Ramos (cell line): ENCODE results near the gene ATG14.
"Not testable (repeated sequence)": the region's sequence is repeated elsewhere in the genome, so short reads cannot be mapped to it uniquely, and the experiment has no call there.

Source experiments
- in situ Hi-C: fragments of 300-500 bp; cut with MboI; formaldehyde crosslinking; loops from one replicate; pipeline ENCODE4 v1.14.3; 2022; ENCODE audit warnings: low sequenced_read_pairs; ENCODE audit not compliant: unreplicated experiment

ATG14 gene

GRCh38 chr14:55411426-55412389, at the start of gene ATG14:
Gene ATG14 (minus strand): TSS chr14:55411830. CDS start chr14:55411822, 8 bp downstream.
- in situ Hi-C loops: no loop called here

GRCh38 chr14:55458800-55459515, 47.3 kb upstream of the ATG14 start:
- in situ Hi-C loops: no loop called here

GRCh38 chr14:55457496-55457895, 45.9 kb upstream of the ATG14 start:
- in situ Hi-C loops: no loop called here

GRCh38 chr14:55456411-55456810, 44.8 kb upstream of the ATG14 start:
- in situ Hi-C loops: not testable (repeated sequence)

- in situ Hi-C loops: no loop called here
Observed at GRCh38 chr14:55454264-55455002, 42.8 kb upstream of the ATG14 start.

GRCh38 chr14:55451950-55452349, 40.3 kb upstream of the ATG14 start:
- in situ Hi-C loops: no loop called here

- in situ Hi-C loops: no loop called here
Observed at GRCh38 chr14:55451398-55451797, 39.8 kb upstream of the ATG14 start.

- in situ Hi-C loops: no loop called here
Observed at GRCh38 chr14:55450987-55451386, 39.4 kb upstream of the ATG14 start.

GRCh38 chr14:55450539-55450938, 38.9 kb upstream of the ATG14 start:
- in situ Hi-C loops: no loop called here

- in situ Hi-C loops: no loop called here
Observed at GRCh38 chr14:55450124-55450523, 38.5 kb upstream of the ATG14 start.

- in situ Hi-C loops: loop anchor here (25.0 kb wide), 1 partner anchor 1038 kb away; no protein-coding TSS in a partner anchor
Observed at GRCh38 chr14:55449116-55449515, 37.5 kb upstream of the ATG14 start.

GRCh38 chr14:55448141-55448614, 36.5 kb upstream of the ATG14 start:
- in situ Hi-C loops: loop anchor here (25.0 kb wide), 1 partner anchor 1039 kb away; no protein-coding TSS in a partner anchor

GRCh38 chr14:55446833-55447232, 35.2 kb upstream of the ATG14 start:
- in situ Hi-C loops: loop anchor here (25.0 kb wide), 1 partner anchor 1040 kb away; no protein-coding TSS in a partner anchor

- in situ Hi-C loops: loop anchor here (25.0 kb wide), 1 partner anchor 1041 kb away; no protein-coding TSS in a partner anchor
Observed at GRCh38 chr14:55446127-55446736, 34.6 kb upstream of the ATG14 start.

GRCh38 chr14:55441286-55441685, 29.7 kb upstream of the ATG14 start:
- in situ Hi-C loops: loop anchor here (25.0 kb wide), 1 partner anchor 1046 kb away; no protein-coding TSS in a partner anchor

GRCh38 chr14:55440385-55440784, 28.8 kb upstream of the ATG14 start, which contains the start of gene TBPL2:
Gene TBPL2 (minus strand): TSS chr14:55440616. CDS start chr14:55440449, 167 bp downstream.
- in situ Hi-C loops: loop anchor here (25.0 kb wide), 1 partner anchor 1047 kb away; no protein-coding TSS in a partner anchor

- in situ Hi-C loops: loop anchor here (25.0 kb wide), 1 partner anchor 1049 kb away; no protein-coding TSS in a partner anchor
Observed at GRCh38 chr14:55438066-55438683, 26.5 kb upstream of the ATG14 start.

GRCh38 chr14:55436931-55437330, 25.3 kb upstream of the ATG14 start:
- in situ Hi-C loops: loop anchor here (25.0 kb wide), 1 partner anchor 1050 kb away; no protein-coding TSS in a partner anchor

- in situ Hi-C loops: loop anchor here (25.0 kb wide), 1 partner anchor 1051 kb away; no protein-coding TSS in a partner anchor
Observed at GRCh38 chr14:55436519-55436918, 24.9 kb upstream of the ATG14 start.
